Measurements from ENCODE around the gene OMD.

OMD gene

GRCh38 chr9:92408747-92409478 is 15.4 kb downstream of the OMD start:
- no peak for DNase-seq

GRCh38 chr9:92407818-92408217 is 16.5 kb downstream of the OMD start:
- DNase-seq = no peak

GRCh38 chr9:92406477-92406876 is 17.8 kb downstream of the OMD start:
- DNase-seq = no peak

GRCh38 chr9:92405818-92406217 is 18.5 kb downstream of the OMD start:
- DNase-seq = no peak

- DNase-seq = no peak
Observed at GRCh38 chr9:92404042-92404836, 20.0 kb downstream of the OMD start, which contains the start of gene OGN. Gene OGN (minus strand): TSS chr9:92404578. CDS start chr9:92403407, 1,171 bp downstream.

- no peak for DNase-seq
Observed at GRCh38 chr9:92402826-92403745, 21.2 kb downstream of the OMD start.

- no peak for DNase-seq
Observed at GRCh38 chr9:92402360-92402759, 21.9 kb downstream of the OMD start.

- DNase-seq = no peak
Observed at GRCh38 chr9:92397853-92398252, 26.4 kb downstream of the OMD start.

GRCh38 chr9:92395617-92396016 is 28.7 kb downstream of the OMD start:
- no peak for DNase-seq

GRCh38 chr9:92393686-92394085 is 30.6 kb downstream of the OMD start:
- no peak for DNase-seq

GRCh38 chr9:92392690-92393089 is 31.6 kb downstream of the OMD start:
- DNase-seq = no peak

GRCh38 chr9:92385953-92386352 is 38.3 kb downstream of the OMD start:
- no peak for DNase-seq

GRCh38 chr9:92385477-92385876 is 38.8 kb downstream of the OMD start:
- no peak for DNase-seq

GRCh38 chr9:92385001-92385400 is 39.3 kb downstream of the OMD start:
- no peak for DNase-seq

- no peak for DNase-seq
Observed at GRCh38 chr9:92384375-92384774, 39.9 kb downstream of the OMD start.

- no peak for DNase-seq
Observed at GRCh38 chr9:92381775-92382174, 42.5 kb downstream of the OMD start.

- DNase-seq = no peak
Observed at GRCh38 chr9:92380603-92381002, 43.7 kb downstream of the OMD start.

GRCh38 chr9:92378865-92379560 is 45.3 kb downstream of the OMD start:
- DNase-seq = no peak

- no peak for DNase-seq
Observed at GRCh38 chr9:92377876-92378275, 46.4 kb downstream of the OMD start.

GRCh38 chr9:92373167-92373566 is 51.1 kb downstream of the OMD start:
- no peak for DNase-seq

GRCh38 chr9:92369075-92369474 is 55.2 kb downstream of the OMD start:
- DNase-seq = no peak

Data from effector CD4-positive, alpha-beta T cell (primary cell).